Lower leg skin (tissue), 3 donors: ENCODE measurements around the gene PXDN.

Experiments used
- POLR2A ChIP-seq, 2 donors: fragments of 450-650 bp; IDR thresholded peaks; one replicate each; pipeline ENCODE4 v1.6.1; 2016 to 2017; ENCODE audit warnings: antibody characterized with exemption in 2 of 2, mild to moderate bottlenecking in 1 of 2, moderate library complexity in 1 of 2
- TF ChIP-seq, protein P1 (sequence below), 3 donors: fragments of 450-650 bp; IDR thresholded peaks; one replicate each; pipeline ENCODE4 v1.5.1; 2016; ENCODE audit warnings: antibody characterized with exemption in 3 of 3, mild to moderate bottlenecking in 3 of 3, moderate library complexity in 2 of 3

DNA sequence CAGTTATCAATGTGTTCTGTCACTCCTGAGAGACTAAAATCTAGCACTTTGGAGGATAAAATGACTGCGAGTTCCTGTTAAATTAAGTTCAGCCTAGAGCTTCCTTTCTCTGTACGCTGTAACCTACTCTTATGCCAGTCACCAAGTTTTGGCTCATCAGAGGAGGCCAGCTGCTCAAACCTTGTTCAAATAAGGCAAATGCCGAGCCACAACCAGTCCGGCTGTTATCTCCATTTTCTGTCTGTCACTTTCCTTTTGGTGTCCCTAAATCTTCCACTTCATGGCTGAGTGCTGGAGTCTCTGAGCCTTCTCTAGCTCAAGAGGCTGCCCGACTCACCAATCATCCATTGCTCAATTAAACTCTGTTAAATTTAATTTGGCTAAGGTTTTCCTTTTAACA is 33.5 kb upstream of the PXDN start:
- TF ChIP-seq, protein P1, sequence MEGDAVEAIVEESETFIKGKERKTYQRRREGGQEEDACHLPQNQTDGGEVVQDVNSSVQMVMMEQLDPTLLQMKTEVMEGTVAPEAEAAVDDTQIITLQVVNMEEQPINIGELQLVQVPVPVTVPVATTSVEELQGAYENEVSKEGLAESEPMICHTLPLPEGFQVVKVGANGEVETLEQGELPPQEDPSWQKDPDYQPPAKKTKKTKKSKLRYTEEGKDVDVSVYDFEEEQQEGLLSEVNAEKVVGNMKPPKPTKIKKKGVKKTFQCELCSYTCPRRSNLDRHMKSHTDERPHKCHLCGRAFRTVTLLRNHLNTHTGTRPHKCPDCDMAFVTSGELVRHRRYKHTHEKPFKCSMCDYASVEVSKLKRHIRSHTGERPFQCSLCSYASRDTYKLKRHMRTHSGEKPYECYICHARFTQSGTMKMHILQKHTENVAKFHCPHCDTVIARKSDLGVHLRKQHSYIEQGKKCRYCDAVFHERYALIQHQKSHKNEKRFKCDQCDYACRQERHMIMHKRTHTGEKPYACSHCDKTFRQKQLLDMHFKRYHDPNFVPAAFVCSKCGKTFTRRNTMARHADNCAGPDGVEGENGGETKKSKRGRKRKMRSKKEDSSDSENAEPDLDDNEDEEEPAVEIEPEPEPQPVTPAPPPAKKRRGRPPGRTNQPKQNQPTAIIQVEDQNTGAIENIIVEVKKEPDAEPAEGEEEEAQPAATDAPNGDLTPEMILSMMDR (IDR thresholded peaks at IDR 0.05): no peak
- TF ChIP-seq POLR2A (IDR thresholded peaks at IDR 0.05): no peak
